B cell (primary cell): ENCODE data around the gene SPRY4. TPM values are rescaled to one million over a fixed set of nuclear protein-coding genes. Genes with fewer than 3 reads are reported as not detected.

Experiments used
- ATAC-seq: fragments of 200-7000 bp; cut with Tn5 transposase; one replicate; pipeline ENCODE4 v1.10.0; 2021; ENCODE audit warnings: low read depth, mild to moderate bottlenecking, moderate number of reproducible peaks, moderate library complexity
- CTCF ChIA-PET: fragments of 350-600 bp; sonication (Branson Sonifier 250); formaldehyde crosslinking; loops from one replicate; lab custom pipeline; 2021; ENCODE audit warnings: antibody characterized with exemption, inconsistent platforms; lab: Charles Lee
- POLR2A ChIA-PET: fragments of 350-600 bp; sonication (Branson Sonifier 250); formaldehyde crosslinking; loops from one replicate; lab custom pipeline; 2021; ENCODE audit warnings: antibody characterized with exemption; lab: Charles Lee
- DNase-seq: peaks from one replicate; pipeline ENCODE4 v3.0.0; 2013
- H2AFZ ChIP-seq: 2 replicates; pipeline ENCODE4 v1.6.1; 2012; ENCODE audit warnings: mild to moderate bottlenecking, low read depth, low read length; ENCODE audit not compliant: insufficient read depth, poor library complexity, severe bottlenecking
- H3K27ac ChIP-seq, 2 donors: 1 replicate in 1 of 2; 2 replicates in 1 of 2; pipeline ENCODE4 v1.5.1; 2012 to 2013; ENCODE audit warnings: low read length in 2 of 2, mild to moderate bottlenecking in 2 of 2, moderate library complexity in 1 of 2
- H3K27me3 ChIP-seq, 4 experiments: fragments of 200-600 bp in 1 of 4; sonication (generic) in 1 of 4; replicated peaks in 1 of 4; 1 replicate in 2 of 4; 2 replicates in 2 of 4; pipeline versions ENCODE4 v1.6.1 to v1.7.0; 2013 to 2016; ENCODE audit warnings: low read length in 3 of 4, mild to moderate bottlenecking in 2 of 4, mixed read lengths in 1 of 4, moderate library complexity in 1 of 4; ENCODE audit not compliant: insufficient read depth in 4 of 4, control insufficient read depth in 3 of 4; ENCODE audit errors: control extremely low read depth in 1 of 4
- H3K36me3 ChIP-seq, 2 experiments: replicated peaks in 1 of 2; 1 replicate in 1 of 2; 2 replicates in 1 of 2; pipeline versions ENCODE4 v1.6.1 to v1.7.1; 2013; ENCODE audit warnings: low read length in 1 of 2; ENCODE audit not compliant: insufficient read depth in 2 of 2, control insufficient read depth in 1 of 2; ENCODE audit errors: control extremely low read depth in 1 of 2, extremely low read depth in 1 of 2
- H3K4me1 ChIP-seq, 2 donors: fragments of 200-600 bp in 1 of 2; sonication (generic) in 1 of 2; 1 replicate in 1 of 2; 2 replicates in 1 of 2; pipeline versions ENCODE4 v1.5.1 to v1.6.1; 2013 to 2017; ENCODE audit warnings: low read length in 2 of 2; ENCODE audit not compliant: control insufficient read depth in 2 of 2, insufficient read depth in 2 of 2
- H3K4me2 ChIP-seq: replicated peaks from 2 replicates; pipeline ENCODE3; 2012; ENCODE audit warnings: mild to moderate bottlenecking, low read depth, low read length; ENCODE audit not compliant: poor library complexity, severe bottlenecking
- H3K4me3 ChIP-seq, 5 experiments: fragments of 200-600 bp in 1 of 5; sonication (generic) in 1 of 5; 1 replicate in 3 of 5; 2 replicates in 2 of 5; pipeline versions ENCODE4 v1.5.1 to v1.7.0; 2011 to 2016; ENCODE audit warnings: low read length in 4 of 5, mild to moderate bottlenecking in 4 of 5, low read depth in 2 of 5, control low read depth in 1 of 5, moderate library complexity in 1 of 5; ENCODE audit not compliant: insufficient read depth in 1 of 5; ENCODE audit errors: control extremely low read depth in 1 of 5, extremely low read depth in 1 of 5
- H3K79me2 ChIP-seq: fragments of 200-600 bp; sonication (generic); one replicate; pipeline ENCODE4 v1.6.0; 2016; ENCODE audit warnings: low read length; ENCODE audit not compliant: control insufficient read depth, insufficient read depth
- H3K9ac ChIP-seq: fragments of 200-600 bp; sonication (generic); 2 replicates; pipeline ENCODE4 v1.6.1; 2017; ENCODE audit warnings: mild to moderate bottlenecking, low read length, moderate library complexity
- H3K9me3 ChIP-seq, 3 donors: one replicate each; pipeline versions ENCODE4 v1.6.1 to v1.7.1; 2013; ENCODE audit warnings: low read length in 2 of 3; ENCODE audit not compliant: control insufficient read depth in 2 of 3, insufficient read depth in 1 of 3; ENCODE audit errors: control extremely low read depth in 1 of 3
- H4K20me1 ChIP-seq: 2 replicates; pipeline ENCODE4 v1.6.0; 2012; ENCODE audit warnings: mild to moderate bottlenecking, low read length; ENCODE audit not compliant: insufficient read depth, control insufficient read depth, poor library complexity, severe bottlenecking
- H3K27ac Mint-ChIP-seq: one replicate; pipeline ENCODE4 v1.8.0; 2021; ENCODE audit warnings: mixed read lengths
- H3K27me3 Mint-ChIP-seq: one replicate; pipeline ENCODE4 v1.8.0; 2021; ENCODE audit warnings: mixed read lengths
- H3K4me1 Mint-ChIP-seq: one replicate; pipeline ENCODE4 v1.8.0; 2021; ENCODE audit warnings: mixed read lengths
- H3K4me3 Mint-ChIP-seq: one replicate; pipeline ENCODE4 v1.8.0; 2021; ENCODE audit warnings: mixed read lengths
- H3K9me3 Mint-ChIP-seq: one replicate; pipeline ENCODE4 v1.8.0; 2022; ENCODE audit warnings: mixed read lengths; ENCODE audit not compliant: insufficient read depth
- CTCF ChIP-seq: fragments of 200-600 bp; IDR thresholded peaks from one replicate; pipeline ENCODE4 v1.8.0; 2022; ENCODE audit warnings: antibody characterized with exemption, mild to moderate bottlenecking
- EZH2 ChIP-seq: IDR thresholded peaks from 2 replicates; pipeline ENCODE4 v1.6.1; 2012; ENCODE audit warnings: borderline replicate concordance, low read depth, mild to moderate bottlenecking, moderate library complexity, low read length; ENCODE audit not compliant: insufficient read depth, poor library complexity, severe bottlenecking
- WGBS: methylation state at CpG from one replicate; pipeline ENCODE4 v1.1.5; 2013; ENCODE audit warnings: missing lambda C conversion rate; ENCODE audit not compliant: insufficient coverage; 5-methylcytosine and 5-hydroxymethylcytosine counted together
- intact Hi-C: fragments of 100-400 bp; cut with micrococcal nuclease; formaldehyde crosslinking; loops from one replicate; pipeline ENCODE4 v1.10.0; 2022
- polyA plus RNA-seq: library from polyadenylated mRNA; depleted of rRNA; stranded (reverse); fragments of >200 nt; gene quantifications from 2 replicates; pipeline ENCODE4 v1.2.3, GENCODE V29; 2012
- total RNA-seq, 2 donors: library from RNA; stranded (reverse); fragments of 120-200 nt in 1 of 2; gene quantifications; 1 replicate in 1 of 2; 2 replicates in 1 of 2; pipeline versions ENCODE4 v1.2.3 to v1.2.4, GENCODE V29; 2013 to 2022

The SPRY4 gene
- total and polyA plus RNA-seq, 2 donors (not counting 1 experiment from before 2014, with no cell fraction given), result 0.06 TPM; not detected in 1

GRCh38 chr5:142320851-142321560 lies 3.8 kb downstream of the SPRY4 start:
- peaks cover 63% of the 10 kb centered on the region for H3K27me3 Mint-ChIP-seq
- Histone ChIP-seq H3K27ac (no peak overlapping the region), H3K9me3 (peaks cover 0 to 13% (median 0%) of the 10 kb centered on the region in 3 donors), H3K79me2 (no peaks in the 10 kb centered on the region), H4K20me1 (no peaks in the 10 kb centered on the region), H3K4me2 (no peak overlapping the region), H2AFZ (no peak overlapping the region), H3K9ac (no peak overlapping the region), H3K4me1 (peaks cover 32 to 60% of the 10 kb centered on the region in 2 donors), H3K27me3 (peaks cover 0 to 74% (median 29%) of the 10 kb centered on the region in 4 experiments), H3K36me3 (no peaks in the 10 kb centered on the region), H3K4me3 (no peak overlapping the region)
- peaks cover 42% of the 10 kb centered on the region for H3K4me1 Mint-ChIP-seq
- ChIA-PET CTCF (interaction anchor here (0.5 to 1.2 kb wide), 2 partner anchors 24 to 28 kb away, joined by 3 to 4 read pairs; no protein-coding TSS in a partner anchor), POLR2A (no interaction called here)
- ATAC-seq (no peak), DNase-seq (no peak)
- 8% methylated on average over 6 of the region's 8 CpGs for WGBS
- H3K27ac Mint-ChIP-seq, result no peak overlapping the region
- no peaks in the 10 kb centered on the region for H3K9me3 Mint-ChIP-seq
- intact Hi-C loops, result loop anchor here (10.0 kb wide), 1 partner anchor 96 kb away; no protein-coding TSS in a partner anchor
- TF ChIP-seq EZH2 (no peak), CTCF (no peak)
- no peak overlapping the region for H3K4me3 Mint-ChIP-seq

GRCh38 chr5:142320430-142320738 lies 4.4 kb downstream of the SPRY4 start:
- H3K79me2 ChIP-seq, result no peaks in the 10 kb centered on the region
- H2AFZ ChIP-seq, result no peak overlapping the region
- no peaks in the 10 kb centered on the region for H4K20me1 ChIP-seq
- Mint-ChIP-seq H3K27ac (no peak overlapping the region), H3K9me3 (no peaks in the 10 kb centered on the region), H3K4me1 (peaks cover 42% of the 10 kb centered on the region), H3K4me3 (no peak overlapping the region), H3K27me3 (peaks cover 65% of the 10 kb centered on the region)
- no peak overlapping the region for H3K4me3 ChIP-seq
- H3K27ac ChIP-seq, result no peak overlapping the region
- CTCF ChIA-PET, result no interaction called here
- H3K9me3 ChIP-seq, result peaks cover 0 to 12% (median 0%) of the 10 kb centered on the region in 3 donors
- POLR2A ChIA-PET, result no interaction called here
- H3K36me3 ChIP-seq, result no peaks in the 10 kb centered on the region
- no peak for ATAC-seq
- peaks cover 30 to 60% of the 10 kb centered on the region in 2 donors for H3K4me1 ChIP-seq
- intact Hi-C loops, result loop anchor here (10.0 kb wide), 1 partner anchor 96 kb away; no protein-coding TSS in a partner anchor
- WGBS, result 85% methylated on average over 2 of the region's 4 CpGs
- no peak overlapping the region for H3K4me2 ChIP-seq
- TF ChIP-seq EZH2 (no peak), CTCF (no peak)
- DNase-seq, result no peak
- H3K27me3 ChIP-seq, result peaks cover 0 to 72% (median 26%) of the 10 kb centered on the region in 4 experiments
- H3K9ac ChIP-seq, result no peak overlapping the region
